Upper lobe of right lung (tissue), 1 donor: ENCODE measurements around the gene GRK1. TPM values are rescaled to one million over a fixed set of nuclear protein-coding genes. Genes with fewer than 3 reads are reported as not detected.

Experiments used
- ATAC-seq: fragments of 200-7000 bp; cut with Tn5 transposase; one replicate; pipeline ENCODE4 v1.9.1; 2020; ENCODE audit warnings: mild to moderate bottlenecking, moderate library complexity
- DNase-seq: peaks from one replicate; pipeline ENCODE4 v3.0.0-alpha.2; 2020
- H3K27ac ChIP-seq: fragments of 200-600 bp; one replicate; pipeline ENCODE4 v1.8.0; 2022
- H3K27me3 ChIP-seq: fragments of 200-600 bp; one replicate; pipeline ENCODE4 v1.8.0; 2022; ENCODE audit warnings: mild to moderate bottlenecking
- H3K36me3 ChIP-seq: fragments of 200-600 bp; one replicate; pipeline ENCODE4 v1.8.0; 2022
- H3K4me1 ChIP-seq: fragments of 200-600 bp; one replicate; pipeline ENCODE4 v1.8.0; 2022
- H3K4me3 ChIP-seq: fragments of 200-600 bp; one replicate; pipeline ENCODE4 v1.8.0; 2022; ENCODE audit warnings: mild to moderate bottlenecking
- H3K9me3 ChIP-seq: fragments of 200-600 bp; one replicate; pipeline ENCODE4 v1.8.0; 2022
- intact Hi-C: fragments of 100-400 bp; cut with DNase I; formaldehyde crosslinking; loops from one replicate; pipeline ENCODE4 v1.11.0; 2022
- total RNA-seq: library from RNA; stranded (reverse); fragmentation: NEBNext Ultra II Directional; extraction: Animal tissue kit (Norgen Biotek cat#: 25700); gene quantifications from one replicate; pipeline ENCODE4 v1.2.1, GENCODE V29; 2021
- TF ChIP-seq, protein P1 (sequence below): fragments of 200-600 bp; IDR thresholded peaks from one replicate; pipeline ENCODE4 v1.8.0; 2022; ENCODE audit warnings: antibody characterized with exemption
- donor health status: DM: no; HTN: yes; CAD: no; lungs with severe emphysema.

Gene GRK1
- total RNA-seq, 1 donor from 2014 or later: 0.09 TPM

DNA sequence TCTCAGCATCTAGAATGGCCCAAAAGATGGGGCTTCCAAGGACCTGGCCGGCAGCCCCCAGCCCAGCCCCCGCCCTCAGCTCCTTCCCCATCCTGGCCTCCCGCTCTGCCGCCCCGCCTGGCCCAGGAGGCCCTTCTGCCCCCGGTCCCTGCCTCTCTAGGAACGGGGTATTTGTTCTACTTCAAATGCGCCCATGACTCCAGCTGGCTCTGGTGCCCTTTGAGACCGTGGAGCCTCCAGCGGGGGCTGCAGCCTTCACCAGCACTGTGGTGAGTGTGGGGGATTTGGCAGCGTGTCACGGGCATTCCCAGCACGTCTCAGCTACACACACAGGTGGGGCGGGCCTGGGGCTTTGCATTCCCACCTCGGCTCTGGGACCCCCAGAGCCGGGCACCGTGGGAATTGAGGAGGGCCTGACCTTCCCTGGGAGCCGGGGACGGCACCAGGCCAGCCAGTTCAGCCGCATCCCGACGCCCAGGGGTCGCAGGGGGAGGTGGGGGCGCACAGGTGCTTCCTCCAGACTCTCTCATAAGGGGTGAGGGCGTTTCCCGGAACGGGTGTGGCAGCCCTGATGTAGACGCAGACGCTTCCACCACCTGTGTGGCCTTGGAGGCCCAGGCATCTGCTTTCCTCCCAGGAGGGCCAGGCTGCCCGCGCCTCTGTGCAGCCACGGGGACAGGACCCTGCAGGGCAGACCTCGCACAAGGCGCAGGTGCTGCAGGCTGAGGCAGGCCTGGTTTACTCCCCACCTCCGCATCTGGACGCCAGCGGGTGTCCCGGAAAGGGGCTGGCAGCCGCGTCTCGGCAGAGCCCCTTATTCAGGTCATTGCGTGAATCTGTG lies 10.0 kb upstream of the GRK1 start:
- TF ChIP-seq, protein P1, sequence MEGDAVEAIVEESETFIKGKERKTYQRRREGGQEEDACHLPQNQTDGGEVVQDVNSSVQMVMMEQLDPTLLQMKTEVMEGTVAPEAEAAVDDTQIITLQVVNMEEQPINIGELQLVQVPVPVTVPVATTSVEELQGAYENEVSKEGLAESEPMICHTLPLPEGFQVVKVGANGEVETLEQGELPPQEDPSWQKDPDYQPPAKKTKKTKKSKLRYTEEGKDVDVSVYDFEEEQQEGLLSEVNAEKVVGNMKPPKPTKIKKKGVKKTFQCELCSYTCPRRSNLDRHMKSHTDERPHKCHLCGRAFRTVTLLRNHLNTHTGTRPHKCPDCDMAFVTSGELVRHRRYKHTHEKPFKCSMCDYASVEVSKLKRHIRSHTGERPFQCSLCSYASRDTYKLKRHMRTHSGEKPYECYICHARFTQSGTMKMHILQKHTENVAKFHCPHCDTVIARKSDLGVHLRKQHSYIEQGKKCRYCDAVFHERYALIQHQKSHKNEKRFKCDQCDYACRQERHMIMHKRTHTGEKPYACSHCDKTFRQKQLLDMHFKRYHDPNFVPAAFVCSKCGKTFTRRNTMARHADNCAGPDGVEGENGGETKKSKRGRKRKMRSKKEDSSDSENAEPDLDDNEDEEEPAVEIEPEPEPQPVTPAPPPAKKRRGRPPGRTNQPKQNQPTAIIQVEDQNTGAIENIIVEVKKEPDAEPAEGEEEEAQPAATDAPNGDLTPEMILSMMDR: no peak
- intact Hi-C loops: no loop called here
- Histone ChIP-seq H3K9me3 (no peaks in the 10 kb centered on the region), H3K4me1 (no peaks in the 10 kb centered on the region), H3K4me3 (no peak overlapping the region), H3K27me3 (no peaks in the 10 kb centered on the region), H3K27ac (no peak overlapping the region), H3K36me3 (no peaks in the 10 kb centered on the region)
- DNase-seq (peak; percentile 60), ATAC-seq (no peak)

DNA sequence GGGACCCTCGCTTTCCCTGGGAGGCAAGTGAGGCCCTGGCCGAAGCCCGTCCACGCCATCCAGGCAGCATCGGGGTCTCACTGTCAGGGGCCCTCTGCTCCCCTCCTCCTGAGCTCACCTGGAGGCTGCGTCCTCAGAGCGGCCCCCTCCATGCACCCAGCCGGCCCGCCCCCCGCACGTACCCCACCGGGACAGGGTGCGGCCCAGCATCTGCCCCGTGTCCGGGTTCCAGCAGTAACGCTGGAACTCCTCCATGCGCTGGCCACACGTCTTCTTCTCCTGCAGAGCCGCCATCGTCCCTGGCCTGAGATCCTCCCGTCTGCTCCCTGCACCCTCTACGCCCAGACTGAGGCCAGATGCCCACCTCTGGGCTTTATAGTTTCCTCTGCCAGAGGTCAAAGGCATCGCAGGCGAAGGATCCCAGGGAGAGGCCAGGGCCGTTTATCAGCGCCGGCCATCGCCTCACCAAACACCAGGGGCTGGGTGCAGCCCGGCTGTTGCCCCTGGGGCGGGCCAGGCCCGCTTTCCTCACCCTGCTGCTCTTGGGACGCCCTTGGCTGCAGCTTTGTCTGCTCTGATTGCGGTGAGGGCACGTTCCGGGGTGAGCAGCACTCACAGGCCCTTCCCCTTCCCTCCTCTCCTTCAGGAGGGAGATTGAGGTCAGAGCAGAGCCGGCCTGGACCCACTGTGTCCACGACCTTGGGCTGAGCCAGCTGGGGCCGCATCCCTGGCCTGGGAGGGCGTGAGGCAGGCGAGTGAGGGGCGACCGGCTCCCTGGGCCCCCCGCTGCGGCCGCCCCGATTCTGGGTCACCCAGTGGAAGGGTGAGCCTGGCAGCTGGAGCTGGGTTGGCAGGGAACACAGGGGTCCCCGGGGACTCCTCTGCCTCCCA lies 8.9 kb upstream of the GRK1 start, which contains the start of gene ATP4B:
Gene ATP4B (minus strand): TSS at position 348 of the 891 bp plus-strand sequence. CDS start 54 bp downstream, at position 294.
- Histone ChIP-seq H3K36me3 (no peaks in the 10 kb centered on the region), H3K4me1 (no peaks in the 10 kb centered on the region), H3K27ac (no peak within 1 kb of the TSS), H3K4me3 (no peak within 1 kb of the TSS), H3K9me3 (no peaks in the 10 kb centered on the region), H3K27me3 (no peaks in the 10 kb centered on the region)
- intact Hi-C loops: no loop called here
- DNase-seq: no peak
- no peak for ATAC-seq
- TF ChIP-seq, protein P1: no peak

DNA sequence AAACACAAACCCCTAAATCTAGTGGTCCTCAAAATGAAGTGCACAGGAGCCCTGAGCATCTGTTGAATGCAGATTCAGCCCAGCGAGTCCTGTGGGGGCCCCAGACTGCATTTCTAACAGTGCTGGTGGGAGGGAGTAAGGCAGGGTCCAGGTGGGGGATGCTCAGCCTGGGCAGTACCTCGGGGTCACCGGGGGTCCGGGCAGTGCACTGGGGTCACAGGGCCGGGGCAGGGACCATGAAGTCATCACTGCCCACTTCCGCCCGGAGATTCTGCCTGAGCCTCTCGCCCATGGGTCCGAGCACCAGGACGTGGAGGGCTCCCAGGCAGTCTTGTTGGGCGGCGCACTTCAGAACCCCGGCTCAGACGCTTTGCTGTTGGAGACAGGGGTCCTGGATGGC lies 8.2 kb upstream of the GRK1 start:
- Histone ChIP-seq H3K27me3 (no peaks in the 10 kb centered on the region), H3K9me3 (no peaks in the 10 kb centered on the region), H3K36me3 (no peaks in the 10 kb centered on the region), H3K4me1 (no peaks in the 10 kb centered on the region), H3K27ac (no peak overlapping the region), H3K4me3 (no peak overlapping the region)
- intact Hi-C loops: no loop called here
- TF ChIP-seq, protein P1: no peak
- DNase-seq (peak; percentile 45), ATAC-seq (no peak)

DNA sequence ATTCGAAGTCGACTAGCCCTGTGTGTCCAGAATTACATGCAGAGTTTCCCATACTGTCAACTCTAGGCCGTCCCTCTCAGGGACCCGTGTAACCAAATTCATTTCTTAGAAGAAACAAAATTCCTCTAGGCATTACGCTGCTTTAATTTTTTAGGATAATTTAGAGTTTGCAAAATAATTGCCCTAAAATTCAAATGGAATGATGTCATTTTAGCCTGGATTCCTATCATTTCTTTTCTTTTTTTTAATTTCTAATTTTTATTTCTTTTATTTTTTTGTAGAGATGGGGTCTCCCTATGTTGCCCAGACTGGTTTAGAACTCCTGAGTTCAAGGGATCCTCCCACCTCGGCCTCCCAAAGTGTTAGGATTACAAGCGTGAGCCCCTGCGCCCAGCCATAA lies 7.7 kb upstream of the GRK1 start:
- intact Hi-C loops: no loop called here
- Histone ChIP-seq H3K4me3 (no peak overlapping the region), H3K4me1 (no peaks in the 10 kb centered on the region), H3K27ac (no peak overlapping the region), H3K36me3 (no peaks in the 10 kb centered on the region), H3K9me3 (no peaks in the 10 kb centered on the region), H3K27me3 (no peaks in the 10 kb centered on the region)
- ATAC-seq (no peak), DNase-seq (no peak)
- TF ChIP-seq, protein P1: no peak

DNA sequence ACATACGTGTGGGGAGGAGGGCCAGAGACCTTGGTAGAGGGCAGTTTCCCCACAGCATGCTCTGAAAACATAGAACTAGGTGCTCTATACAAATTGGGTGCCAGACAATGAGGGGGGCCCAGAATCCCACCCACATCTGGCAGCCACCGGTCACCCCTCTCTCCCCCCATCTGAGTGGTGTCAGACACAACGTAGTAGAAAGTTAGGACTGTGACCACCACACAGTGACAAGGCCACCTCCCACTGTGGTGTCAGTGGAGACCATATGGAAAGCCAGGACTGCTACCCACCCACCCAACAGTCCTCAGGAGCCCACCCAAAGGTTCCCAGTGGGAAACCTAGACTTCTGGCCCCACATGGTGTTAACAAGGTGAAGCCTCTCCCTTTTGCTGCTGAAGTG lies 7.0 kb upstream of the GRK1 start:
- no peak overlapping the region for H3K4me3 ChIP-seq
- ATAC-seq (no peak), DNase-seq (no peak)
- H3K9me3 ChIP-seq: no peaks in the 10 kb centered on the region
- TF ChIP-seq, protein P1: no peak
- H3K36me3 ChIP-seq: no peaks in the 10 kb centered on the region
- no peaks in the 10 kb centered on the region for H3K4me1 ChIP-seq
- no peaks in the 10 kb centered on the region for H3K27me3 ChIP-seq
- intact Hi-C loops: no loop called here
- no peak overlapping the region for H3K27ac ChIP-seq
